DOHH2 (cell line): Measurements from ENCODE around the gene KCTD17.

Experiments
- CTCF ChIP-seq: fragments of 200-600 bp; sonication (generic); IDR thresholded peaks from one replicate; pipeline ENCODE4 v1.5.1; 2014; ENCODE audit warnings: antibody characterized with exemption, mild to moderate bottlenecking, low read depth, low read length; ENCODE audit not compliant: poor library complexity, severe bottlenecking
- EZH2phosphoT487 ChIP-seq: fragments of 200-600 bp; sonication (generic); IDR thresholded peaks from 2 replicates; pipeline ENCODE4 v1.6.1; 2017; ENCODE audit warnings: borderline replicate concordance, mild to moderate bottlenecking, antibody characterized with exemption, low read length, moderate library complexity, mixed read lengths

- TF ChIP-seq CTCF (no peak), EZH2phosphoT487 (no peak)
Measured at GRCh38 chr22:37044634-37045625, 6.6 kb upstream of the KCTD17 start.
